Central memory CD8-positive, alpha-beta T cell (primary cell): ENCODE results near the gene DCUN1D5.
"Not testable (repeated sequence)": the region's sequence is repeated elsewhere in the genome, so short reads cannot be mapped to it uniquely, and the experiment has no call there.

Experiments
- ATAC-seq: fragments of 150-1000 bp; cut with Tn5 transposase; replicated peaks from 2 replicates; pipeline ENCODE4 v1.10.0; 2022; ENCODE audit warnings: mild to moderate bottlenecking, moderate FRiP score, moderate number of reproducible peaks; ENCODE audit not compliant: poor library complexity, severe bottlenecking; ENCODE audit errors: extremely low read depth
- DNase-seq, 2 donors: peaks; one replicate each; pipeline ENCODE4 v3.0.0; 2021; ENCODE audit warnings: low spot score in 2 of 2
- H3K27ac Mint-ChIP-seq: one replicate; pipeline ENCODE4 v1.8.0; 2022; ENCODE audit warnings: low read depth, mild to moderate bottlenecking, moderate library complexity, mixed read lengths
- H3K27me3 Mint-ChIP-seq: one replicate; pipeline ENCODE4 v1.8.0; 2022; ENCODE audit warnings: mixed read lengths
- H3K36me3 Mint-ChIP-seq: one replicate; pipeline ENCODE4 v1.8.0; 2022; ENCODE audit warnings: mild to moderate bottlenecking, moderate library complexity, mixed read lengths; ENCODE audit not compliant: insufficient read depth
- H3K4me1 Mint-ChIP-seq: one replicate; pipeline ENCODE4 v1.8.0; 2022; ENCODE audit warnings: mixed read lengths
- H3K4me3 Mint-ChIP-seq: one replicate; pipeline ENCODE4 v1.8.0; 2022; ENCODE audit warnings: mild to moderate bottlenecking, moderate library complexity, mixed read lengths
- H3K9me3 Mint-ChIP-seq: one replicate; pipeline ENCODE4 v1.8.0; 2022; ENCODE audit warnings: mixed read lengths

The DCUN1D5 gene

DNA sequence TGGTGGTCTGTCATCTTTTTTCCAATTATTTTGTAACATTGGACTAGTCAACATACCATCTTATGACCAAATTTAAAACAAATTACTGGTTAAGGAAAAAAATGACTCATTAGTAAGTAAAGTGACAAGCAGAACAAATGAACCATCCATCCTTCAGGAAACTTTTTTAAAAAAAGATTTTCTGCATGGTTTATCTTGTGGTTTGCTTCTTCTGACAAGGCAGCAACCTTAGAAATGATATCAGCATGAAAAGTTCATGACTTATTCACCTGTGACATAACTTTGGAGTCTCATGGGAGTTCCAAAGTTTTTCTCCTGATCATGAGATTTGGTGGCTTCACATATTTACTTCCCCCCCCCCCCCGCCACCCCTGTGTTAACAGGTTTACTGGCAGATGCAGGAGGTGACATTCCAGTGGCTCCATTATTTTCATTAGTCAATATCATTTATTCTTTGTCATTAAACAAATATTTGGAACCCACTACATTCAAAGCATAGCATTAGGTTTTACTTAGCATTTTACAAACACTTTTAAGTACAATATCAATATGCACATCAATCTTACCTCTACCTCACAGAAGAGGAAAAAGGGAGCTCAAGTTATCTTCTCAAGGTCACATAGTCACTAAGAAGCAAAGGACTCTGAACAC is 40.7 kb downstream of the DCUN1D5 start:
- no peak overlapping the region for H3K27ac Mint-ChIP-seq
- ATAC-seq (no peak), DNase-seq (no peak)

DNA sequence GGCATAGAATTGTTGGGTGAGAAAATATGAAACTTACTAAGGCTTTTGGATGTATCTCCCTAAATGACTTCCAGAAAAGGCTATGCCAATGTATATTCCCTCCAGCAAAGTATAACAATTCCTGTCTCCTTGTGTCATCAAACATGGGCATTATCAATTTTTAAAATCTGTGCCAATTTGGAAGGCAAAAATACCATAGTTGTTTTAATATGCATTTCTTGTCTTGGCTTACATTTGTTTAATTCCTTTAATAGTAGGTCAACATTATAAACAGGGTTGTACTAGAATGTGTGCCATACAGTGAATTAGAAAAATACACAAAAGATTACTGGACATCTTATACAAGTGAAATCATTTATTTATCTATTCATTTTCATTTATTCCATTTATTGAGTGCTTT is 41.6 kb downstream of the DCUN1D5 start:
- H3K36me3 Mint-ChIP-seq: no peaks in the 10 kb centered on the region
- H3K4me1 Mint-ChIP-seq: no peaks in the 10 kb centered on the region
- no peaks in the 10 kb centered on the region for H3K27me3 Mint-ChIP-seq
- H3K4me3 Mint-ChIP-seq: no peak overlapping the region
- DNase-seq (no peak), ATAC-seq (no peak)
- no peaks in the 10 kb centered on the region for H3K9me3 Mint-ChIP-seq
- no peak overlapping the region for H3K27ac Mint-ChIP-seq

More for the DNA sequence above, 40.7 kb downstream of the DCUN1D5 start:
- Mint-ChIP-seq H3K36me3 (no peaks in the 10 kb centered on the region), H3K27me3 (no peaks in the 10 kb centered on the region), H3K9me3 (no peaks in the 10 kb centered on the region), H3K4me1 (no peaks in the 10 kb centered on the region), H3K4me3 (no peak overlapping the region)

DNA sequence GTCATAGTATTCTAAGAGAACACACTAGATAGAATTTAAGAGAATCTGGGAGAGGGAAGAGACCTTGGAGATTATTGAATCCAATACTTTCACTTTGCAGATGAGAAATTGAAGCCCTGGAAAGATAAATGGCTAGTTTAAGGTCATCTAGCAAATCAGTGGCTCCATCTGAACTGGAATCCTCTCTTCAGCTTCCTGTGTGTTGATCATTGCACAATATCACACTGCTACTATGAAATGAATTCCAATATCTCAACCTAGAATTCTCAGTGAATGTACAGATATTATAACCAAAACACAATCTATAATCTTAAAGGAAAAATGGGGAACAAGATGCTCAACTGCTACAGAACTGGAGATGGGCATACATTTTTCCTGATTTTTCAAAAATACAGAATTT is 44.1 kb downstream of the DCUN1D5 start:
- Mint-ChIP-seq H3K9me3 (no peaks in the 10 kb centered on the region), H3K4me3 (no peak overlapping the region), H3K36me3 (no peaks in the 10 kb centered on the region), H3K27ac (no peak overlapping the region), H3K27me3 (no peaks in the 10 kb centered on the region), H3K4me1 (no peaks in the 10 kb centered on the region)
- no peak for ATAC-seq
- DNase-seq: no peak

- no peak overlapping the region for H3K27ac Mint-ChIP-seq
- no peaks in the 10 kb centered on the region for H3K4me1 Mint-ChIP-seq
- H3K36me3 Mint-ChIP-seq: no peaks in the 10 kb centered on the region
- no peaks in the 10 kb centered on the region for H3K9me3 Mint-ChIP-seq
- DNase-seq: no peak
- no peak for ATAC-seq
- no peak overlapping the region for H3K4me3 Mint-ChIP-seq
- H3K27me3 Mint-ChIP-seq: no peaks in the 10 kb centered on the region
Measured at GRCh38 chr11:103043826-103044678, 47.9 kb downstream of the DCUN1D5 start.

- Mint-ChIP-seq H3K4me1 (no peaks in the 10 kb centered on the region), H3K27ac (no peak overlapping the region), H3K36me3 (no peaks in the 10 kb centered on the region), H3K9me3 (no peaks in the 10 kb centered on the region), H3K4me3 (no peak overlapping the region), H3K27me3 (no peaks in the 10 kb centered on the region)
- no peak for ATAC-seq
- no peak for DNase-seq
Measured at GRCh38 chr11:103042161-103042560, 49.8 kb downstream of the DCUN1D5 start.

- peak in 1 of 2 donors; percentile 42 for DNase-seq
- peaks cover 2% of the 10 kb centered on the region for H3K36me3 Mint-ChIP-seq
- H3K27ac Mint-ChIP-seq: peak overlapping the region; percentile 58
- no peaks in the 10 kb centered on the region for H3K27me3 Mint-ChIP-seq
- H3K9me3 Mint-ChIP-seq: no peaks in the 10 kb centered on the region
- H3K4me3 Mint-ChIP-seq: no peak overlapping the region
- peak; percentile 91 for ATAC-seq
- peaks cover 7% of the 10 kb centered on the region for H3K4me1 Mint-ChIP-seq
Measured at GRCh38 chr11:103035791-103036434, 56.0 kb downstream of the DCUN1D5 start.

DNA sequence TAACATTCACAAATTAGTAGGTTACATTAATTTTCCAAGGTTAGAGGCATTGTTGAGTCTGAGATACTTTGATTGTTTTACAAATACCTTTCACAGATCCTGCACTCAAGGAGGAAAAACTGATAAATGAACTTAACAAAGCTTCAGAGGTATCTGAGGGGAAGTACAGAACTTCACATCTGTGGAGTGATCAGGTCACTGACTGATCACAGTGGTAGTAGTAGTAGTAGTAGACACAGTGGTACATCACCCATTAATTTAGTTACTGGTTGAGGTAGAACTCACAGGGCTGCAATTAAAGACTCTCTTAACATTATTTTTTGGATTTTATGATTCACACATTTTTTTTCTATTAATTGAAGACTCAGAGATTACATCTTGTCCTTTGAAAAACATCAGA is 56.7 kb downstream of the DCUN1D5 start:
- H3K27me3 Mint-ChIP-seq: no peaks in the 10 kb centered on the region
- ATAC-seq: no peak
- H3K9me3 Mint-ChIP-seq: no peaks in the 10 kb centered on the region
- peaks cover 2% of the 10 kb centered on the region for H3K36me3 Mint-ChIP-seq
- no peak overlapping the region for H3K27ac Mint-ChIP-seq
- H3K4me1 Mint-ChIP-seq: peaks cover 7% of the 10 kb centered on the region
- no peak overlapping the region for H3K4me3 Mint-ChIP-seq
- DNase-seq: no peak

- H3K27ac Mint-ChIP-seq: no peak overlapping the region
- H3K9me3 Mint-ChIP-seq: no peaks in the 10 kb centered on the region
- peaks cover 2% of the 10 kb centered on the region for H3K36me3 Mint-ChIP-seq
- ATAC-seq (no peak), DNase-seq (no peak)
- H3K27me3 Mint-ChIP-seq: peaks cover 11% of the 10 kb centered on the region
- H3K4me1 Mint-ChIP-seq: peaks cover 7% of the 10 kb centered on the region
- H3K4me3 Mint-ChIP-seq: no peak overlapping the region
Measured at GRCh38 chr11:103031834-103032233, 60.1 kb downstream of the DCUN1D5 start.

DNA sequence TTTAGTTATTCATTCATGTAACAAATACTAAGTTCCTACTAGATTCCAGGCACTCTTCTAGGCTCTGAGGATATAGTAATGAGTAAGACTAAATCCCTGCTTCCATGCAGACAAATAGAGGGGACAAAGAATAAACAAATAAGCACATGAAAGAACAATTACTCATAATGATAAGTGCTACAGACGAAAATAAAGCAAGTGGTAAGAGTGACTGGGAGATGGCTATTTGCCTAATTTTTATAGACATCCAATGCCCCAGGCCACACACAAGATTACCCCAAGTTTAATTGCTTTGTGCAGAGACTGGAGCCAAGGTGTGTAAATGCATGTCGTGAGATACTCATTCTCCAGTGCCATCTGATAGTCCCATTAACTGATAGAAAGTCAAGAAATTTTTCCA is 62.6 kb downstream of the DCUN1D5 start:
- DNase-seq (no peak), ATAC-seq (no peak)
- Mint-ChIP-seq H3K4me1 (no peaks in the 10 kb centered on the region), H3K27me3 (peaks cover 11% of the 10 kb centered on the region), H3K36me3 (no peaks in the 10 kb centered on the region), H3K9me3 (no peaks in the 10 kb centered on the region), H3K27ac (no peak overlapping the region), H3K4me3 (no peak overlapping the region)

GRCh38 chr11:103028304-103029020 is 63.5 kb downstream of the DCUN1D5 start:
- not testable (repeated sequence) for H3K9me3 Mint-ChIP-seq, DNase-seq, H3K4me1 Mint-ChIP-seq, H3K4me3 Mint-ChIP-seq, ATAC-seq, H3K36me3 Mint-ChIP-seq, H3K27ac Mint-ChIP-seq
- peaks cover 11% of the 10 kb centered on the region for H3K27me3 Mint-ChIP-seq

GRCh38 chr11:103024086-103024485 is 67.9 kb downstream of the DCUN1D5 start:
- peaks cover 25% of the 10 kb centered on the region for H3K27me3 Mint-ChIP-seq
- H3K4me3 Mint-ChIP-seq: no peak overlapping the region
- ATAC-seq: no peak
- H3K36me3 Mint-ChIP-seq: no peaks in the 10 kb centered on the region
- no peaks in the 10 kb centered on the region for H3K4me1 Mint-ChIP-seq
- no peak overlapping the region for H3K27ac Mint-ChIP-seq
- H3K9me3 Mint-ChIP-seq: no peaks in the 10 kb centered on the region
- no peak for DNase-seq

- DNase-seq: no peak
- Mint-ChIP-seq H3K9me3 (peaks cover 3% of the 10 kb centered on the region), H3K36me3 (no peaks in the 10 kb centered on the region), H3K27ac (no peak overlapping the region), H3K27me3 (peaks cover 33% of the 10 kb centered on the region), H3K4me1 (no peaks in the 10 kb centered on the region), H3K4me3 (no peak overlapping the region)
- no peak for ATAC-seq
Measured at GRCh38 chr11:103016031-103016430, 75.9 kb downstream of the DCUN1D5 start.
